WI38 (cell line): Measurements from ENCODE around the gene TNFAIP8L3.

Experiments
- H3K4me3 ChIP-seq: 2 replicates; pipeline ENCODE4 v1.5.1; 2011; ENCODE audit warnings: low read depth, mild to moderate bottlenecking, control low read depth, low read length
- CTCF ChIP-seq: IDR thresholded peaks from 2 replicates; pipeline ENCODE4 v1.5.1; 2012; ENCODE audit warnings: low read depth, mild to moderate bottlenecking, control low read depth, low read length

The TNFAIP8L3 gene

GRCh38 chr15:51096976-51097375, 2.3 kb upstream of the TNFAIP8L3 start:
- H3K4me3 ChIP-seq, result no peak overlapping the region
- no peak for TF ChIP-seq CTCF

GRCh38 chr15:51095681-51096331, 1.1 kb upstream of the TNFAIP8L3 start:
- TF ChIP-seq CTCF, result no peak
- H3K4me3 ChIP-seq, result no peak overlapping the region

GRCh38 chr15:51093839-51094605, 684 bp downstream of the TNFAIP8L3 start:
- H3K4me3 ChIP-seq, result peak overlapping the region; percentile 47
- TF ChIP-seq CTCF, result no peak

GRCh38 chr15:51093488-51093838, 1.2 kb downstream of the TNFAIP8L3 start:
- no peak overlapping the region for H3K4me3 ChIP-seq
- no peak for TF ChIP-seq CTCF

GRCh38 chr15:51092480-51093040, 2.1 kb downstream of the TNFAIP8L3 start:
- no peak overlapping the region for H3K4me3 ChIP-seq
- no peak for TF ChIP-seq CTCF

- no peak overlapping the region for H3K4me3 ChIP-seq
- TF ChIP-seq CTCF, result no peak
Observed at GRCh38 chr15:51090753-51091152, 4.0 kb downstream of the TNFAIP8L3 start.
